ENCODE results near the gene LRP1B.
"Not testable (repeated sequence)": the region's sequence is repeated elsewhere in the genome, so short reads cannot be mapped to it uniquely, and the experiment has no call there.

The LRP1B gene

DNA sequence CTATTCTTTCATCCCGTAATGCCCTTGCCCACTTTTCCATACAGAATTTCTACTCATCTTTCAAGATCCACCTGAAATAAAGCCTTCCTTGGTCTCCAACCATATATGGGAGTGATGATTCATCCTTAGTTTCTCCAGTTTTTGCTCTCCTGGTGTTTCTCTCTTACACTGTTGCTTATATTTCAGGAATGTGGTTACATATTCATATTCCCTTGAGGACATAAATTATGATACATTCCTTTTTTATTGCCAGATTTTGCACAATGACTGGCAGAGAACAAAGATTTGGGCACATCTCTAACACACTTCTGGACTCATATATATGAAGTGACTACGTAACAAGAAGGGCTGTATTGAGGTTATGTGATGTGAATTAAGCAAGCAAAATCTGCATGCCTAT lies 1777.3 kb downstream of the LRP1B start:
- no peak for DNase-seq

DNA sequence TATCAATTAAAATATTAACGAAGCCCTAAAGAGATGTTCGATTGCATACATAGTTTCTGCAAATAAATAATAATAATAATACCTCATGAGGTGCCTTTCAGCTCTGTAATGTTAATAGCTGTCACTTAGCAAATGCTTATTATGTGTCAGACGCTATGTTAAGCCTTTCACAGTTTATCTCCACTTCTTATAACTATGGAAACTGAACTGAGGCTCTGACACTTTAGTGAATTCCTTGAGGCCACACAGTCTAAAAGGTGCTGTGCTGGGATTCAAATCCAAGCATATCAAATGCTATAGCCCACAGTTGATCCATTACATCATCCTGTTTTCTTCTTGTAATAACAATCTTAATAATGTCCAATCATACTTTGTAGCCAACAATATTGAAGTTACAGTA lies 1779.1 kb downstream of the LRP1B start:
- no peak for DNase-seq

DNA sequence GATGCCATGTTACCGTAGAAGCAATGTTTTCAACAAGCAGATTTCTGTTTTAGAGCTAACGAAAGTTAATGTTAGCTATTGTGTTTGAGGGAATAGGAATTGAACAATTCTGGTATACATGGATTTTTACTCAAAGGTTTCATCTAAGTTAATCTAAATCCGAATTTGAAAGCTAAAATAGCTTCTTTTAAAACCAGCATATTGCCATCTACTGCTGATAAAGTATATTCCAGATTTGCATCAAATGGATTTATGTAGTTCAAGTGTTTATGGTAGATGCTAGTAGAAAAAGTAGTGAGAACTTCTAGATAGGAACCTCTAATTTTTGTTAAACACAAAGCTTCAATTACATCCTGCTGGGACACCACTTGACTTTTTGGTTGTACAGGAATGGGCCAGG lies 1781.1 kb downstream of the LRP1B start:
- no peak for DNase-seq

DNA sequence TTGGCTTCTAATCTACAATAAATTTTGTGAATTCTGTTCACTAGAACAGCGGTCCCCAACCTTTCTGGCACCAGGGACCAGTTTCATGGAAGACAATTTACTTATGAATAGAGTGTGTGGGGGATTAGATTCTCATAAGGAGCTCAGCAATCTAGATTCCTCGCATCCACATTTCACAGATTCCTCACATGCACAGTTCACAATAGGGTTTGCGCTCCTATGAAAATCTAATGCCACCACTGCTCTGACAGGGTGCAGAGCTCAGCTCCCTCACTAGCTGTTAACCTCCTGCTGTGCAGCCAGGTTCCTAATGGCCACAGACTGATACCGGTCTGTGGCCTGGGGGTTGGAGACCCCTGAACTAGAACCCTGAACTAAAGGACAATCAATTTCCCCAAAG lies 1782.0 kb downstream of the LRP1B start:
- no peak for DNase-seq

DNA sequence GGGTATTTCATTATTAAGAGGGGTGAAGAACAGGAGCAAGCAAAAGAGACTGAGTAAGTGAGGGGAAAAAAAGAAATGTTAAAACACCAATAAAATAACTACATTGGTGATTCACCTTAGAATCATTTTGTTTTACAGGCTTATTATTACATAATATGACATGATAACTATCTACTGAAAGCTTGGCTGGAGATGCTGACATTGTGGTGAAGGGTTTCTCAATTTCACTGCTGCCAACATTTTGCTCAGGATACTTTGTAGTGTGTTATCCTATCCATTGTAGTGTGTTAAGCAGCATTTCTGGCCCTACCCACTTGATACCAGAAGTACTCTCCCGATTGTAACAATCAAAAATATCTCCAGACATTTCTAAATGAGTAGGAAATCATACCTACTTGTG lies 1786.0 kb downstream of the LRP1B start:
- DNase-seq: no peak

DNA sequence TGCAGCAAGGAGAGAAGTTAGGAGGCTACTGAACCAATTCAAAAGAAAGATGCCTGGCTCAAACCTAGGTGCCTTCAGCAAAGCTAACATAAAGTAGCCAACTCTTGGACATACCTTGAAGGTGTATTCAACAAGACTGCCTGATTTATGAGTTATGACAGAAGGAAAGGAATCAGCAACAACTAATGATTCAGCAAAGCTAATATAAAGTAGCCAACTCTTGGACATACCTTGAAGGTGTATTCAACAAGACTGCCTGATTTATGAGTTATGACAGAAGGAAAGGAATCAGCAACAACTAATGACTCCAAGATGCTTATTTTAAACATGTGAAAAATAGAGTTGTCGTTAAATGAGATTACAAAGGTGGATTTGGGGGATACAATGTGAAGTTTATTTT lies 1786.5 kb downstream of the LRP1B start:
- DNase-seq: not testable (repeated sequence)

DNA sequence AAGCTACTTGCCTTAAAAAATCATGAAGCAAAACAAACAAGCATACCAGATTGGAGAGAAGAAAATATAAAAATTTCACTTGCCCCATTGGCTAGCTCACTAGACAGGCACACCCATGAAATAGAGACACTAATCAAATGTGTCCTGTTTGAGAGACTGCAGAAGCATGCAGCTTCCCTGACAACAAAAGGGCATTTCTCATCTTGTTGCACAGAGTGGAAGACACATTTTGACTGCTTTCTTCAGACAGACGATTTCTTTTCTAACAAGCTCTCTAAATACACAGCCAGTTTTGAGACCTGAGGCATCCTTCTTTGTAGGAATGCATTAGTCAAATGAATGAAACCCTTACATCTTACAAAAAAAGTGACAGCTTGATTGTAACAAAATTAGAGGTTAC lies 1792.0 kb downstream of the LRP1B start:
- no peak for DNase-seq

DNA sequence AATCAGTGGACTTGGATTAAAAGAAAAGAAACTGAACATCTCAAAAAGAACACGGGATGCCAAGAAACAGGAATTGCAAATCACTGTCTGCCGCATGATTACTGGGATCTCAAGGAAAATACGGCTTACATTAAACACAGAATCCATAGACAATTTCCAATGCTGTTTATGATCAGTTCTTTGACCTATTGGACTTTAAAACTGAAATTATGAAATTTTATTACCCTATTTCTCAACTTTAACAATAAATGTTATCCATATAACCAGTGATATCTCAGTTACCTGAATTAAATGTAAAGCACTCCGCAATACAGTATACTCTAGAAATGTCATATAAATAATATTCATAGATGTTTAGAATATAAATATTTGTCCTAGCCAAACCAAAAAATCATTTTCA lies 1793.8 kb downstream of the LRP1B start:
- no peak for DNase-seq

DNA sequence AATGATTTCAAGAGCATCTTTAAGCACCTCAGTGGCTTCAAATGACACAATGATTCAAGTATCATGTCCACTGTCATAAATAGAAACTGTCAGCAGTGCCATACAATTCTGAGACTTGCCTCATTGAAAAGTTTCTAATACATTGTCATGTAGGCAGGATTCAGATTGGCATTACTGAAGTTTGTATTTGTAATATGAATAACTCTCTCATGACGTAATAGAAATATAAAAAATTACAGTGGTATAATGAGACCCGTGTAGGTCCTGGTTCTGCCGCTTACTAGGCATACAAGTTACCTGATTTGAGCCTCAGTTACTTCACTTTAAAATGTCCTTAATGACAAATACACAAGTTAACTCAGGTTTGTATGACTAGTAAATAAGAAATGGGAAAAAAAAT lies 1814.5 kb downstream of the LRP1B start:
- no peak for DNase-seq

DNA sequence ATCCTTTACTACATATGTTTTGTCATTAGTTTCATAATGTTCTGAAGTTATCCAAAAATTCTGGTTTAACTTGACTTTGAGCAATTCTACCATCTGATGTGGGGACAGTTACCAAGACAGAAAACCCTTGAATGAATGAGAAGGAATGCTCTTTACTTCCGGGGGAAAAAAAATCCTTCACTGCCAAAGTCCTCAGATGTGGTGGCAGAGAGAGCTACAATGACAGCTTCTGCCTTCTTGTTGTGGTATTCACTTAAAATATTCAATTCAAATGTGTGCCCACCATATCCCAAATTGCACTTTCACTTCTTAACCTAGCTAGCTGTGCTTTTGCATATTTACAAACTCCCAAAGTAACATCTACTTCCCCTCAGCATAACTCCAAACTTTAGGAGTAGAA lies 1818.9 kb downstream of the LRP1B start:
- no peak for DNase-seq

DNA sequence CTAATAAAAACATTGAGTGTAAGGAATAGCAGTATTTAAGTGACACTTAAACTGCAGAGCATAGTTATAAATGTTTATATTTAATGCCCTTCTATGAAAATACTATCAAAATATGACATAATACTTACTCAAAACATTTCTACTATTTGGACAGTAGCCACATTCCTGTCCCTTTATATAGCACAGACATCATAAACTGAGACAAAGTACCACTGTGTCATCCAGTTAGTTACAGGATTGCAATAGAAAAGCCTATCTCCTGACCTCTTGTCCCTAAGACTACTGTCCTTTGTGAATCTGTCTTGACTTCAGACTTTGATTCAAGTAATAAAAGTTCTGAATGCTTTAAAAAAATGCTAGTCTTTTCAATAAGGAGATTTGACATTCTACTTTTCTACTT lies 1822.1 kb downstream of the LRP1B start:
- no peak for DNase-seq

DNA sequence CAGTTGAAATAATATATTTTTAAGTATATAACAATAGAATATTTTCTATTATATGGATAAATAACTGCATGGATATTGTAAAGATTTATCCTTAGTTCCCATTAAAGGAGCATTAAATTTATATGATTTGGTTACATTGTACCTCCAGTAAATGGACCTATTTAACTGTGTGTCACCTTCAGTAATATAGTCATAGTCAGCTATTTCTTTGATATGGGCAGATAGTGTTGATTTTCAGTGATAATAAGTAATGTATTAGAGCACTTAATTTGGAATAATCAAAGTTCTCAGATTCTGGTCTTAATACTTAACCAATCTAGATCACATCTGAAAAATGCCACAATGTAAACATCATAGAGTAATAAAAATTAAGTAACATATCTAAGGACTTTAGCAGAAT lies 1823.3 kb downstream of the LRP1B start:
- DNase-seq: no peak

DNA sequence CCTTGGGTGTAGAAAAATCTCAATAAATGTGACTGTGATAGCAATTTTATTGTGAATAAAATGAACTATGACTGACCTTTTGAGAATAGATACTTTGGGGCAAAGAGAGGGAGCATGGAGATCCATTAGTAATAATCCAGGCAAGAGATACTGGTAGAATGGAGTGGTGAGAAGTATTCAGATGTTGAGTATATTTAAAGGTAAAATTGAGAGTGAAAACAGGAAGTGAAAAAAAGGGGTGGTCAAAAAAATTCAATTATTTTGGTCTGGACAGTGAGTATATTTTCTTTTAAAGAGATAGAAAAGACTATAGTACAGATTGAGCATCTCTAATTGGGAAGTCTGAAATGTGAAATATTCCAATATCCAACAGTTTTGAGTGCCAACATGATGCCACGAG lies 1835.0 kb downstream of the LRP1B start:
- DNase-seq: no peak

DNA sequence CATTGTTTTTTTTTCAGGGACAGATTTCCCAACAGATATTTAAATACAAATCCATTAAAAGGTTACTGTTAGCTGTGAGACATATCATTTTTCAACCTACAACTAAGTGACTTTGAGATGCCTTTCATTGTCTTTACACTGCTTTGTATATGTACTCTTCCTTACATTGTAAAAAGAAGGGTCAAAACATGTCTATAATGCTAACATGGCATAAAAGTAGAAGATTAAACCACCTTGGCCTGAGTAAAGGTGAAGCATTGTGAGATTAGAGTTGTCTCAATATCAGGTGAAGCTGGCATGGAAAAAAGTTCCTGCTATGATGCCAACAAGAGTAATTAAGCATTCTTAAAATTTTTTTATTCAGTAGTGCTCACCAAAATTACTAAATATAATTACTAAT lies 1842.1 kb downstream of the LRP1B start:
- DNase-seq: no peak

DNA sequence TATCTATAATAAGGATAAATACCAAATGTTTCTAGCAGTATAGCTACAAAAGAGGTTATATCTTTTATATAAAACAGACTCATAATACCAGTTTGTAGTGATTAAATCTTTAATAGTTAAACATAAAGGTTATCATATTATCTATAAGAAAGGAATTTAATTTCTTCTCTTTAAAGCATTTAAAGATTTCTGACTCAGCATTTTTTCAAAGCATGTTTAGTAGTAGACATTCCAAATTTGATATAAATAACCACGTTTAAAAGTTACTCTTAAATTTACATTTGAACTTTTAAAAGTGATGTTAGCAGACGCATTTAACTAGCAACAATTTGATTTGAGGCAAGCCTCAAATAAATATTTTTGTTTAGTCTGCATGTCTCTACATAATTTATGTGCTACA lies 1842.6 kb downstream of the LRP1B start:
- DNase-seq: no peak

DNA sequence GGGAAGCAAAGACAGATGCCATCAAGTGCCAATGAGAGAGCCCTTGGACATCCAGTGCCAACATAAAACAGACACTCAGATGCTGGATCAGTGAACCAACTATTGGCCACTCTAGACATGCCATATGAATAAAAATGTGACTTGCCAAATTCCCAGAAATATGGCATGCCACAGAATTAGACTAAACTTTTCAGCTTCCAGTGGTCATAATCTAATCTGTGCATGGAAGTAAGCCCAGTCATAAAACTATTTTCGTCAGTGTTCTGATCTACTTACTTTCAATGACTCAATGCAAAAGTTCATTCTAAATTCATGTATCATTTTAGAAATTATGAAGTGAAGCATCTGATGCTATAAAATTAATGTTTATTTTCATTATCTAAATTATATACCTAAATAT lies 1844.4 kb downstream of the LRP1B start:
- DNase-seq: no peak

DNA sequence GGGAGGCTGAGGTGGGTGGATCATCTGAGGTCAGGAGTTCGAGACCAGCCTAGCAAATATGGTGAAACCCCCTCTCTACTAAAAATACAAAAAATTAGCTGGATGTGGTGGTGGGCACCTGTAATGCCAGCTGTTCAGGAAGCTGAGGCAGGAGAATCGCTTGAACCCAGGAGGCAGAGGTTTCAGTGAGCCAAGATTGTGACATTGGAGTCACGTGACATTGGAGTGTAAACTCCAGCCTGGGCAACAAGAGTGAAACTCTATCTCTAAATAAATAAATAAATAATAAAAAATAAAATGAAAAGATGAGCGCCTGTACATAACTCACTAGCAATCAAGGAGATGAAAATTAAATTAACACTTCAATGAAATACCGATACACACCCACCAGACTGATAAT lies 1853.5 kb downstream of the LRP1B start:
- DNase-seq: not testable (repeated sequence)

DNA sequence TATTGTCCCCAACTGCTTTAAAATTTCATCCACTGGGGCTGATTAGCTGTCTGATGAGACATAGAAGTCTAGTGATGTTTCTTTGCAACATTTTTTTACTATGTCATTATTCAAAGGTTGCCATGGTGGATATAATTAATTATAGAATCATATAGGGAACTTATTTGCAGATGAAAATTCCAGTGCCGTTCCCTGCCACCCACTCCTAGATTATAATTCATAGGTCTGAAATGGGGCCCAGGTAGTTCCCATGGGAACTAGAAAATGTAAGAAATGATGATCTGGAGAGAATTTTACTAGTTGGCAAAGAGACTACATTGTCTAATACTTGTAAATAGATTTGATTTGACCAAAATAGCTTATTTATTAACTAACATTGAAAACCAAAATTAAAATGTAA lies 1854.2 kb downstream of the LRP1B start:
- no peak for DNase-seq

DNA sequence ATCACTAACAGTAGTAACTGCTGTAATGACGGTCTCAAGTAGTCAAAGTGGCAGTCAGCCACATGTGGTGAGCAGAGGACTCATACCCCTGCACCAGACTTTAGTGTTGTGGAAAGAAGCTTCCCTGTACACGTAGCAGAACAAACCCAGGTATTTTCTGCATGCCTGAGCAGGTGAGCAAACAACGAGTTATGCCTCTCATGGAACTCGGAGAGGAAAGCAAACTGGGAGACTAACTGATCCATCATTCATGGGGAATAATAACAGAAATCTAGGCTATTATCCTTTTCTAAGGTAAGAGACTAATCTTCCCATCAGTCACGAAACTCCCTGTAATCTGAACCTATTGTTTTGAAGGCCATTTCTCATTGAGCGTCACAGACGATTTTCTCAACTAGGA lies 1855.4 kb downstream of the LRP1B start:
- DNase-seq: no peak

DNA sequence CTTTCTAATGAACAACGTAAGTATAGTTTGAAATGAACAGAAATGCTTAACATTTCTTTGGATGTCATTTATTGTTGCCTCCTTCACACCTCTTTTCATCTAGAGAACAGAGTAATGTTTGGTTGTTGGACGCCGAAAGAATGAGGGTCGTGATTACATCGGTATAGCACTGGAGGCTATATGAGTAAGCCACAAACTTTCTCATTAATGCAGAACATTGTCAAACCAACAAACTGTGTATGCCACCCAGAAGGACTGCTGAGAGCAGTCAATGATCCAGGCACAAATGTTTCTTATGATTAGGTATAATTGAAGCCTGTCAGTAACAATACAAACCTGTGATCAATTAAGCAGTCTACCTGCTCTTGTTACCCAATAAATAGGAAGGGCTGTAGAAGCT lies 1855.9 kb downstream of the LRP1B start:
- DNase-seq: no peak

DNA sequence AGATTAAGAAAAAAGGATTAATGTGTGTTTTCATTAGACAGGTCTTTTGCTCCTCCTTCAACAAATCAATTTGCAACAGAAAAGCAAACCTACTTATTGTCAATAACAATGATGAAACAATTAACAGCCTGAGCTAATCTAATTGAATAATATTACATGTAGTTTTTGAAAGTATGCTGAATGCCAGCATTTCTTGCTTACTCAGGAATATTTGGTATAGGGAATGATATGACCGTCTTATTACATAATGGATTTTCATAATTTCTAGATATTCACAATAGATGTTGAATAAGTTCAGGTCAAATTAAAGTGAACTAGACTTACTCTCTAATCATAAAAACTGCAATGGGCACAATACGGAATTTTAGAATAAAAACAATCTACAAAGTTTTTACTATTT lies 1856.9 kb downstream of the LRP1B start:
- no peak for DNase-seq

DNA sequence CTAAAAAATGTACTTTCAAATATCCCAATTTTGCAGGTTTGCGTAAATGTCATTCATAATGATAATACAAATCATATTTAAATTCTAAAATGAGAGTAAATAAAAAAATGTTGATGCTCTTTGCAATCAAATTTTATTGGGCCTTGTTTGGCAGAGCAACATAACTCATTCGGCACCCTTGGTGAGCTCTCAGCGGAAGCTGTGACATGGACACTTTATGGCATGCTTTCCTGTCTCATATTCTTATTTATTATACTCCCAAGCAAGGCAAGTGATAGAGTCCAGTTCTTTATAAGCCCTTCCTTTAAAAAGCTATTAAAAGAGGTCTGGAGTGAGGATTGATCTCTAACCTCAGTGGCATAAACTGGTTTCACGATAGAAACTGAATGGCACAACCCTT lies 1857.4 kb downstream of the LRP1B start:
- no peak for DNase-seq

DNA sequence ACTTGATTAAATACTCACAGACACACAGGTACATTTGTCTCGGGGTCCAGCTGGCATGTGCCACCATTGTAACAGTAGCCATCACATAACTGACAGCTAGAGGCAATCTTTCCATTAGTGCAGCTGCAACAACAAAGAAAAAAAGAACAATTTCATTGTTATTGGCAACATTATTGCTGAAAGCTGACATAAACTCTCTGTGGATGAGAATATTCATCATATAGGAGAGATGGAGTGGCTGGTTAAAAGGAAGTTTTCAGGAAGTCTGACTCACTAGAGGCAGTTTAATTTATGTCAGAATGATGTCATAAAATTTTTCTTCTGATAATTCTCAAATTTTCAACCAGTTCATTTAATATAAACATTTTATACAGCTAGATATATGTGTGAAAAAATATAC lies 1860.6 kb downstream of the LRP1B start:
- DNase-seq: no peak

DNA sequence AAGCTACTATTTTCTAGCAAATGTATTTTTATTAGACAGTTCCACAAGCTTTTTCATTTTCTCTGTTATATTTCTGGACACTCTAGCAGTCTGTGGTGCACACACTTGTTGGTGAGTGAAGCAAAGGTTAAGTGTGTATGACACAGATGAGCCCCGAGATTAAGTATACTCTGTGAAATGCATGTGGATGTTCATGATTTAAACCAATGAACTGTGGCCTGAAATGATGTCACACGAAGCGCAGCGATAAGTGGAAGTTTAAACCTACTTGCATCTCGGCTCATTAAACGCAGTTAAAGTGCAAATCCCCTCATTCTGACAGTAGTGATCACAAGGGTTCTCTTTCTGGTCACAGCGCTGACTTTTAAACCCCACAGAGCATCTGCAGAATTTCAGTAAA lies 1861.8 kb downstream of the LRP1B start:
- DNase-seq: no peak

DNA sequence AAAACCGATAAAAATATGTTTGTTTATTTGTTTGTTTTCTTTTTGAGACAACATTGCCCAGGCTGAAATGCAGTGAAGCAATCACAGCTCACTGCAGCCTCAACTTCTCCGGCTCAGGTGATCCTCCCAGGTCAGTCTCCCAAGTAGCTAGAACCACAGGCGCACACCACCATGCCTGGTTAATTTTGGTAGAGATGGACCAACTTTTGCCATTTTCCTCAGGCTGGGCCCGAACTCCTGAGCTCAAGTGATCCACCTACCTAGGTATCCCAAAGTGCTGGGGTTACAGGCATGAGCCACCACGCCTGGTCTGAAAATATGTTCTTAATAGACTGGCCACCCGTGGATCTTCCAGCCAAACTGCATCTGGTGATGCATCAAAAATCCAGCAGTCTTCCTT lies 1867.9 kb downstream of the LRP1B start:
- no peak for DNase-seq

DNA sequence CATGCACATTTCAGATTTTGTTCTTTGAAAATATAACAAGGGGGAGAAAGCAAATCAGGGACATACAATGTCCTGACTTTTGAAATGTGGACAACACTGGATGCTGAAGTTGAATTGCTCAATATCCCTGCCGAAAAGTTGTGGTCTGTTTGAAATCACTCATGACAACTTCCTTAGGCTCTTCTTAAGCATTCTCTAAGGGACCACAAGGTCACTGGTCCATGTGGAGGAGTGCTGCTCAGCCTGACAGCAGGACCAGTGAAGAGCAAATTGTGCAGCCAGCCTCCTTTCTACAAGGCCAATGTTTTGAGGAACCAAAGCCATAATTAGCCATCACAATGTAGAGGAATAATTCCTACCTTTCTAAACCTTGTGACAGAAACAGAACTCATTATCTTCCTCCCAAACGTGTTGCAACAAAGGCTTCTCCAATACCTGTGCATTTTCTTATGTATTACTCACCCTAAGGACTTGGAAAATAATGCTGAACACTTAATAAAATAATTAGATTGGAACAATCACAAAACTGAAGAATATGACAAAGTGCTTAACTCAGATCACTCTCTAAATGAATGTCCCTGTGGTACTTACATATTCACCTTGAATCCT lies 1873.0 kb downstream of the LRP1B start:
- no peak for DNase-seq
